Spleen (tissue), 7 donors: Measurements from ENCODE around the gene CHD3.

Experiments used
- CTCF ChIP-seq, 11 experiments: fragments of 200-600 bp in 7 of 11; fragments of 450-650 bp in 4 of 11; sonication (generic) in 4 of 11; IDR thresholded peaks in 8 of 11; conservative IDR thresholded peaks in 3 of 11; 1 replicate in 7 of 11; 2 replicates in 4 of 11; pipeline versions ENCODE4 v1.4.0 to v1.8.0; 2016 to 2021; ENCODE audit warnings: antibody characterized with exemption in 11 of 11, inconsistent platforms in 4 of 11, mild to moderate bottlenecking in 1 of 11
- POLR2A ChIP-seq, 3 donors: fragments of 450-650 bp; IDR thresholded peaks; one replicate each; pipeline ENCODE4 v1.5.1; 2017; ENCODE audit warnings: antibody characterized with exemption in 3 of 3, mild to moderate bottlenecking in 1 of 3
- donor health status: DM: no; HTN: no; CAD: no; lungs with moderate emphysema.
- donor health status: DM: no; HTN: no; CAD: no.
- donor health status: DM: no; HTN: no; CAD: no.

GRCh38 chr17:7911116-7911515 lies 22.5 kb downstream of the CHD3 start:
- TF ChIP-seq CTCF (IDR thresholded peaks at IDR 0.05 in 8 of 11, conservative IDR thresholded peaks at IDR 0.05 in 3 of 11) (no peak), POLR2A (IDR thresholded peaks at IDR 0.05) (no peak)
